HepG2 (cell line): ENCODE measurements around the gene ELF2. TPM values are rescaled to one million over a fixed set of nuclear protein-coding genes. Genes with fewer than 3 reads are reported as not detected.
A peak's percentile ranks its signal among the peaks of the same experiment; 100 is the strongest.

Experiments
- GATAD2A ChIP-seq: IDR thresholded peaks from 2 replicates; pipeline ENCODE4 v1.6.1; 2016
- HHEX ChIP-seq: IDR thresholded peaks from 2 replicates; pipeline ENCODE4 v1.6.1; 2016; ENCODE audit warnings: control low read depth
- ISL2 ChIP-seq: sonication (generic); formaldehyde crosslinking; IDR thresholded peaks from 2 replicates; pipeline ENCODE4 v1.5.0; 2020; ENCODE audit warnings: missing genetic modification reagents
- KDM1A ChIP-seq: IDR thresholded peaks from 2 replicates; pipeline ENCODE4 v1.6.1; 2016; ENCODE audit warnings: missing compliant biosample characterization
- MAFF ChIP-seq: IDR thresholded peaks from 2 replicates; pipeline ENCODE4 v1.6.1; 2011; ENCODE audit warnings: low read depth, low read length, improper control_type of control experiment
- MAFK ChIP-seq, 2 experiments: IDR thresholded peaks in 1 of 2; conservative IDR thresholded peaks in 1 of 2; 2 replicates each; pipeline ENCODE4 v1.6.1; 2011; ENCODE audit warnings: improper control_type of control experiment in 2 of 2, low read length in 2 of 2
- MYNN ChIP-seq: sonication (generic); formaldehyde crosslinking; IDR thresholded peaks from 2 replicates; pipeline ENCODE4 v1.4.0; 2020; ENCODE audit warnings: mild to moderate bottlenecking, low read depth, missing genetic modification reagents
- PRDM10 ChIP-seq: sonication (generic); formaldehyde crosslinking; IDR thresholded peaks from 2 replicates; pipeline ENCODE4 v1.4.0; 2020; ENCODE audit warnings: low read depth, missing genetic modification reagents
- YY1 ChIP-seq: IDR thresholded peaks from 2 replicates; pipeline ENCODE4 v1.6.1; 2011; ENCODE audit warnings: low read length, low read depth, moderate library complexity, mild to moderate bottlenecking; ENCODE audit not compliant: insufficient read depth, insufficient replicate concordance
- ZFP62 ChIP-seq: sonication (generic); formaldehyde crosslinking; IDR thresholded peaks from 2 replicates; pipeline ENCODE4 v1.4.0; 2020; ENCODE audit warnings: missing genetic modification reagents
- ZNF101 ChIP-seq: sonication (generic); formaldehyde crosslinking; IDR thresholded peaks from 2 replicates; pipeline ENCODE4 v1.4.0; 2020; ENCODE audit warnings: mild to moderate bottlenecking, low read depth, missing genetic modification reagents, borderline replicate concordance
- ZNF180 ChIP-seq: sonication (generic); formaldehyde crosslinking; IDR thresholded peaks from 2 replicates; pipeline ENCODE4 v1.4.0; 2020; ENCODE audit warnings: low read depth, missing genetic modification reagents, borderline replicate concordance
- polyA plus RNA-seq, 8 experiments: library from polyadenylated mRNA; depleted of rRNA in 3 of 8; stranded (reverse) in 7 of 8; unstranded in 1 of 8; fragments of >200 nt; fragmentation: Illumina TruSeq in 4 of 8; extraction: Trizol in 4 of 8; gene quantifications; 2 replicates each; pipeline versions ENCODE4 v1.2.1 to v1.2.3, GENCODE V29; 2011 to 2016; ENCODE audit warnings: low read depth in 4 of 8, missing spikeins in 1 of 8, mixed read lengths in 1 of 8; ENCODE audit not compliant: insufficient read depth in 1 of 8
- total RNA-seq, 5 experiments: library from RNA; depleted of rRNA; stranded (reverse); fragments of >200 nt; fragmentation: Illumina TruSeq; extraction: Trizol; gene quantifications; 2 replicates each; pipeline ENCODE4 v1.2.3, GENCODE V29; 2016; ENCODE audit warnings: low read depth in 1 of 5
- TF ChIP-seq, protein P1 (sequence below): sonication (generic); formaldehyde crosslinking; IDR thresholded peaks from 2 replicates; pipeline ENCODE4 v1.5.0; 2020; ENCODE audit warnings: mild to moderate bottlenecking, missing genetic modification reagents, borderline replicate concordance
- TF ChIP-seq, protein P2 (sequence below): sonication (generic); formaldehyde crosslinking; conservative IDR thresholded peaks from 2 replicates; pipeline ENCODE4 v1.4.0; 2020; ENCODE audit warnings: missing genetic modification reagents
- TF ChIP-seq, protein P3 (sequence below): sonication (generic); formaldehyde crosslinking; IDR thresholded peaks from 2 replicates; pipeline ENCODE4 v1.5.0; 2020; ENCODE audit warnings: missing genetic modification reagents
- TF ChIP-seq, protein P4 (sequence below): sonication (generic); formaldehyde crosslinking; IDR thresholded peaks from 2 replicates; pipeline ENCODE4 v1.4.0; 2020; ENCODE audit warnings: missing genetic modification reagents

The ELF2 gene
- total and polyA plus RNA-seq, 2 of the 13 experiments (the other 11 are each of a cell fraction or from before 2014, with no cell fraction given), result 28.6 to 35.4 TPM

DNA sequence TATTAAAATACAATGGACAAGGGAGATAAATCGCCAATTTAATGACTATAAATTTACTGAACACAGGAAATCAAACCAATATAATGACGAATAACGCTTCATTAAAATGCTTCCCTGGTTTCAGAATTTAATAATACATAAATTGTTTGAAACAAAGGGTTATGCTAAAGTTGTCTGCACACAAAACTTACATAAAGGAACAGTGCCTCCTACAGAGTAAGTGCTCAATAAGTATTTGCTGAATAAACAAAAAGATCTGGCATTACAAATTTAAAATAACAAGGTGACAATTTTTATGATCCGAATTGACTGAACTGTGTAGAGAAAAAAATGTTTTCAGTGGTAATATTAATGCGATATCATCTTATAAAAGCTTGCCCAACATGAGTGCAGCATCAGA, 91.9 kb downstream of the ELF2 start (continued):
- TF ChIP-seq, protein P1, sequence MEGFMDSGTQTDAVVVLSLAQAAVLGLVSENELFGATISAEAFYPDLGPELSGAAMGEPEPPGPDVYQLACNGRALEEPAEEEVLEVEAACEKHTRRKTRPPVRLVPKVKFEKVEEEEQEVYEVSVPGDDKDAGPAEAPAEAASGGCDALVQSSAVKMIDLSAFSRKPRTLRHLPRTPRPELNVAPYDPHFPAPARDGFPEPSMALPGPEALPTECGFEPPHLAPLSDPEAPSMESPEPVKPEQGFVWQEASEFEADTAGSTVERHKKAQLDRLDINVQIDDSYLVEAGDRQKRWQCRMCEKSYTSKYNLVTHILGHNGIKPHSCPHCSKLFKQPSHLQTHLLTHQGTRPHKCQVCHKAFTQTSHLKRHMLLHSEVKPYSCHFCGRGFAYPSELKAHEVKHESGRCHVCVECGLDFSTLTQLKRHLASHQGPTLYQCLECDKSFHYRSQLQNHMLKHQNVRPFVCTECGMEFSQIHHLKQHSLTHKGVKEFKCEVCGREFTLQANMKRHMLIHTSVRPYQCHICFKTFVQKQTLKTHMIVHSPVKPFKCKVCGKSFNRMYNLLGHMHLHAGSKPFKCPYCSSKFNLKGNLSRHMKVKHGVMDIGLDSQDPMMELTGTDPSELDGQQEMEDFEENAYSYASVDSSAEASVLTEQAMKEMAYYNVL (CRISPR knock-in tag), result no peak
- TF ChIP-seq ZNF180, result no peak
- TF ChIP-seq, protein P2, sequence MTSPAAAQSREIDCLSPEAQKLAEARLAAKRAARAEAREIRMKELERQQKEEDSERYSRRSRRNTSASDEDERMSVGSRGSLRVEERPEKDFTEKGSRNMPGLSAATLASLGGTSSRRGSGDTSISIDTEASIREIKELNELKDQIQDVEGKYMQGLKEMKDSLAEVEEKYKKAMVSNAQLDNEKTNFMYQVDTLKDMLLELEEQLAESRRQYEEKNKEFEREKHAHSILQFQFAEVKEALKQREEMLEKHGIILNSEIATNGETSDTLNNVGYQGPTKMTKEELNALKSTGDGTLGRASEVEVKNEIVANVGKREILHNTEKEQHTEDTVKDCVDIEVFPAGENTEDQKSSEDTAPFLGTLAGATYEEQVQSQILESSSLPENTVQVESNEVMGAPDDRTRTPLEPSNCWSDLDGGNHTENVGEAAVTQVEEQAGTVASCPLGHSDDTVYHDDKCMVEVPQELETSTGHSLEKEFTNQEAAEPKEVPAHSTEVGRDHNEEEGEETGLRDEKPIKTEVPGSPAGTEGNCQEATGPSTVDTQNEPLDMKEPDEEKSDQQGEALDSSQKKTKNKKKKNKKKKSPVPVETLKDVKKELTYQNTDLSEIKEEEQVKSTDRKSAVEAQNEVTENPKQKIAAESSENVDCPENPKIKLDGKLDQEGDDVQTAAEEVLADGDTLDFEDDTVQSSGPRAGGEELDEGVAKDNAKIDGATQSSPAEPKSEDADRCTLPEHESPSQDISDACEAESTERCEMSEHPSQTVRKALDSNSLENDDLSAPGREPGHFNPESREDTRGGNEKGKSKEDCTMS (CRISPR knock-in tag), result no peak
- TF ChIP-seq ZNF101 (CRISPR knock-in tag), result no peak
- no peak for TF ChIP-seq PRDM10 (CRISPR knock-in tag)
- TF ChIP-seq MYNN (CRISPR knock-in tag), result no peak
- peak; percentile 98 for TF ChIP-seq MAFK (conservative IDR thresholded peaks at IDR 0.05 in 1 of 2, IDR thresholded peaks at IDR 0.05 in 1 of 2; ENCODE audit: low read length in 2 of 2)
- TF ChIP-seq MAFF, result peak; percentile 98
- TF ChIP-seq ZFP62 (CRISPR knock-in tag), result no peak
- TF ChIP-seq HHEX (CRISPR knock-in tag), result no peak
- TF ChIP-seq, protein P3, sequence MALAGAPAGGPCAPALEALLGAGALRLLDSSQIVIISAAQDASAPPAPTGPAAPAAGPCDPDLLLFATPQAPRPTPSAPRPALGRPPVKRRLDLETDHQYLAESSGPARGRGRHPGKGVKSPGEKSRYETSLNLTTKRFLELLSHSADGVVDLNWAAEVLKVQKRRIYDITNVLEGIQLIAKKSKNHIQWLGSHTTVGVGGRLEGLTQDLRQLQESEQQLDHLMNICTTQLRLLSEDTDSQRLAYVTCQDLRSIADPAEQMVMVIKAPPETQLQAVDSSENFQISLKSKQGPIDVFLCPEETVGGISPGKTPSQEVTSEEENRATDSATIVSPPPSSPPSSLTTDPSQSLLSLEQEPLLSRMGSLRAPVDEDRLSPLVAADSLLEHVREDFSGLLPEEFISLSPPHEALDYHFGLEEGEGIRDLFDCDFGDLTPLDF, result no peak
- no peak for TF ChIP-seq GATAD2A (CRISPR knock-in tag)
- TF ChIP-seq KDM1A (CRISPR knock-in tag), result no peak
- no peak for TF ChIP-seq ISL2
- no peak for TF ChIP-seq YY1
- TF ChIP-seq, protein P4, sequence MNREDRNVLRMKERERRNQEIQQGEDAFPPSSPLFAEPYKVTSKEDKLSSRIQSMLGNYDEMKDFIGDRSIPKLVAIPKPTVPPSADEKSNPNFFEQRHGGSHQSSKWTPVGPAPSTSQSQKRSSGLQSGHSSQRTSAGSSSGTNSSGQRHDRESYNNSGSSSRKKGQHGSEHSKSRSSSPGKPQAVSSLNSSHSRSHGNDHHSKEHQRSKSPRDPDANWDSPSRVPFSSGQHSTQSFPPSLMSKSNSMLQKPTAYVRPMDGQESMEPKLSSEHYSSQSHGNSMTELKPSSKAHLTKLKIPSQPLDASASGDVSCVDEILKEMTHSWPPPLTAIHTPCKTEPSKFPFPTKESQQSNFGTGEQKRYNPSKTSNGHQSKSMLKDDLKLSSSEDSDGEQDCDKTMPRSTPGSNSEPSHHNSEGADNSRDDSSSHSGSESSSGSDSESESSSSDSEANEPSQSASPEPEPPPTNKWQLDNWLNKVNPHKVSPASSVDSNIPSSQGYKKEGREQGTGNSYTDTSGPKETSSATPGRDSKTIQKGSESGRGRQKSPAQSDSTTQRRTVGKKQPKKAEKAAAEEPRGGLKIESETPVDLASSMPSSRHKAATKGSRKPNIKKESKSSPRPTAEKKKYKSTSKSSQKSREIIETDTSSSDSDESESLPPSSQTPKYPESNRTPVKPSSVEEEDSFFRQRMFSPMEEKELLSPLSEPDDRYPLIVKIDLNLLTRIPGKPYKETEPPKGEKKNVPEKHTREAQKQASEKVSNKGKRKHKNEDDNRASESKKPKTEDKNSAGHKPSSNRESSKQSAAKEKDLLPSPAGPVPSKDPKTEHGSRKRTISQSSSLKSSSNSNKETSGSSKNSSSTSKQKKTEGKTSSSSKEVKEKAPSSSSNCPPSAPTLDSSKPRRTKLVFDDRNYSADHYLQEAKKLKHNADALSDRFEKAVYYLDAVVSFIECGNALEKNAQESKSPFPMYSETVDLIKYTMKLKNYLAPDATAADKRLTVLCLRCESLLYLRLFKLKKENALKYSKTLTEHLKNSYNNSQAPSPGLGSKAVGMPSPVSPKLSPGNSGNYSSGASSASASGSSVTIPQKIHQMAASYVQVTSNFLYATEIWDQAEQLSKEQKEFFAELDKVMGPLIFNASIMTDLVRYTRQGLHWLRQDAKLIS (CRISPR knock-in tag), result no peak
